Activated CD4-positive, alpha-beta T cell treated with anti-CD3 and anti-CD28 coated beads, Interleukin-10, Interleukin-2, amounts not matched to agents 100 ng/mL and 50 ng/mL, durations not matched to agents 16 hours and 8 hours (primary cell): ENCODE measurements around the gene HOXC13.

Experiments used
- DNase-seq: peaks from one replicate; pipeline ENCODE4 v3.0.0-alpha.2; 2020

HOXC13 gene

DNA sequence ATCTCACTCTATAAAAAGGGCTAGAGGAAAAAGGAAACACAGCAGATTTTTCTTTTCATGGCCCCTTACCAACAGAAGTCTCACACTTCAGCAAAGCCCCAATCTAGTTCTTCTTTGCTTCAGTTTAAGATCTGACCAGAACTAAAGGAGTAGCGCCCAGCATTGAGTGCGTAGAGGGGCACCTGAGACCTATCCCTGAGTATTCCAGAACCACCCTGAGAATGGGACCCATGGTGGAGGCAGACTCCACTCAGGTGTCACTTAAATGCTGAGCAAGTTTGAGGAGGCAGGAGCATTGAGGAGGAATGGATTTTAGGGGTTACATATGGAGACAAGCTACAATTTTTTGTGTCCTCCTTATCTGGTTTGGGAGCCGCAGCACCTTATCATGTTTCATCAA lies 32.5 kb downstream of the HOXC13 start:
- no peak for DNase-seq

DNA sequence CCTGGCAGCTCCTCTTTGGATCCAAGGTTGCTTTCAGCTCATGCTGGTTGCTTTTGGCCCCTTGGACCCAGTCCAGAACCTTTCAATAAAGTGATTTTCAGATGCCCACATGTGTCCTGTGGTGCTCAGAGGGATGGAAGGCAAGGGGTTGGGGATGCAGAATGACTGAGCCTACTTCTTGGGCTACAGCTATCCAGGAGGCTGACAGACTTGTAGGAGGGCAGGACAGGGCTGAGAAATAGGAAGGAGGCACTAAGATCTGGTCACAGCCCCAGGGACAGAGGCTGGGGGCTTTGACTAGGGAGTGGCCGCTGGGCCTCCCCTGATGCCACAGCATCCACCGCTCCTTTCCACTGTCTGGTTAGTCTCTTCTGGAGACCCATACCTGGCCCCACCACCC lies 33.1 kb downstream of the HOXC13 start:
- no peak for DNase-seq

DNA sequence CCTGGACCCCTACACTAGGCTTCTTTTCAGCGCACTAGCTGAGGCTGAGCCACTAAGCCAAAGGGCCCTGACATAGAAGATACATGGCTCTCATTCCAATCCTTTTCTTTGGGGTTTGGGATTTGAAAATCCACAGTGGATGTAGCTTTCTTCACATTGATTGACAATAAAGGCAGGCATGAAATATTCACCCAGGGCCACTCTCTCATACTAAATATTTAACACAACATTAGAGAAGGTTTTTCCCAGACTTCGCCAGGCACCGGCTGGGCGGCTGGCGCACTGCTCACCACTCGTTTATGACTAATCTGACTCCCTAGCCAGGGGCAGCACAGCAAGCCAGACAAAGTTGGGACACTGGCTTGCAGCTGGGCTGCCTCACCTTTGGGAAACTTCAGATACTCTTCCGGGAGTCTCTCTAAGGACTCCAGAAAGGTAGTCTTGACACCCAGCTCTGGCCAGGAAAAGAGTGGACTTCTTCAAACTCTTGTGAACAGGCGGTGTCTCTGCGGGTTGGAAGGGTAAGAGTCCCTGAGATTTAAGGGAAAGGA lies 33.6 kb downstream of the HOXC13 start:
- DNase-seq, result no peak

DNA sequence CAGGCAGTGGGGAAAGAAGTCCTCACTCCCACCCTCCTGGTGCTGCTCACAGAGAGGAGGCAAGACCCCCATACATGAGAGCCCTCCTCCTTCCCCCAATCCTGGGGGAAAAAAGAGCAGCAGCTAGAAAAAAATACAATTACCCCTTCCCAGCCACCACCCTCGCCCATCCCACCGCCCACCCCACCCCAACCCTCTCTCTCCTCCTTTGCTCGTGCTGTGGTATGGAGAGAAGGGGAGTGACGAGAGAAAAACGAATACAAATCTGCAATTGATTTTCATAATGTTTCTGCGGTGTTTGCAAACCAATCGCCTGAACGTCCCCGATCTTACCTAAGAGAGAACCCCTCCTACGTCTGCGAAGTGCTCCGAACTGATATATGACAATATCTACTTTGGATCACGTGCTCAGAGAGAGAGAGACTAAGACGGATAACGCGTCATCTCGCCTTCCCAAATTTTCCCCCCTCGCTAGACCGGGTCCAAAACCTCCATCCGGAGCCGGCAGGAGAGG lies 34.1 kb downstream of the HOXC13 start, which contains the start of gene HOXC11:
Gene HOXC11 (plus strand): TSS at position 405 of the 514 bp plus-strand sequence. CDS start 116 bp downstream, outside the sequence.
- DNase-seq, result no peak

DNA sequence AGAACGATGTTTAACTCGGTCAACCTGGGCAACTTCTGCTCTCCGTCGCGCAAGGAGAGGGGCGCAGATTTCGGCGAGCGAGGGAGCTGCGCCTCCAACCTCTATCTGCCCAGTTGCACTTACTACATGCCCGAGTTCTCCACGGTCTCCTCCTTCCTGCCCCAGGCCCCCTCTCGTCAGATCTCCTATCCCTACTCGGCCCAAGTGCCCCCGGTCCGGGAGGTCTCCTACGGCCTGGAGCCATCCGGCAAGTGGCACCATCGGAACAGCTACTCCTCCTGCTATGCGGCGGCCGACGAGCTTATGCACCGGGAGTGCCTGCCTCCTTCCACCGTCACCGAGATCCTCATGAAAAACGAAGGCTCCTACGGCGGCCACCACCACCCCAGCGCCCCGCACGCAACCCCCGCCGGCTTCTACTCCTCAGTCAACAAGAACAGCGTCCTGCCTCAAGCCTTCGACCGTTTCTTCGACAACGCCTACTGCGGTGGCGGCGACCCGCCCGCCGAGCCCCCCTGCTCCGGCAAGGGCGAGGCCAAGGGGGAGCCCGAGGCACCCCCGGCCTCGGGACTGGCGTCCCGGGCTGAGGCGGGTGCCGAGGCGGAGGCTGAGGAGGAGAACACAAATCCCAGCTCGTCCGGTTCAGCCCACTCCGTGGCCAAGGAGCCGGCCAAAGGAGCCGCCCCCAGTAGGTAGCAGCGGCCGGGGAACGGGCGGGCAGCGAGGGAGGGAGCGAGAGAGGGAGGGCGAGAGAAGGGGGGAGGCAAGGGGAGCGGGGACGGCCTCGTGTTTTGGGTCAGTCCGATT lies 34.8 kb downstream of the HOXC13 start:
- no peak for DNase-seq

DNA sequence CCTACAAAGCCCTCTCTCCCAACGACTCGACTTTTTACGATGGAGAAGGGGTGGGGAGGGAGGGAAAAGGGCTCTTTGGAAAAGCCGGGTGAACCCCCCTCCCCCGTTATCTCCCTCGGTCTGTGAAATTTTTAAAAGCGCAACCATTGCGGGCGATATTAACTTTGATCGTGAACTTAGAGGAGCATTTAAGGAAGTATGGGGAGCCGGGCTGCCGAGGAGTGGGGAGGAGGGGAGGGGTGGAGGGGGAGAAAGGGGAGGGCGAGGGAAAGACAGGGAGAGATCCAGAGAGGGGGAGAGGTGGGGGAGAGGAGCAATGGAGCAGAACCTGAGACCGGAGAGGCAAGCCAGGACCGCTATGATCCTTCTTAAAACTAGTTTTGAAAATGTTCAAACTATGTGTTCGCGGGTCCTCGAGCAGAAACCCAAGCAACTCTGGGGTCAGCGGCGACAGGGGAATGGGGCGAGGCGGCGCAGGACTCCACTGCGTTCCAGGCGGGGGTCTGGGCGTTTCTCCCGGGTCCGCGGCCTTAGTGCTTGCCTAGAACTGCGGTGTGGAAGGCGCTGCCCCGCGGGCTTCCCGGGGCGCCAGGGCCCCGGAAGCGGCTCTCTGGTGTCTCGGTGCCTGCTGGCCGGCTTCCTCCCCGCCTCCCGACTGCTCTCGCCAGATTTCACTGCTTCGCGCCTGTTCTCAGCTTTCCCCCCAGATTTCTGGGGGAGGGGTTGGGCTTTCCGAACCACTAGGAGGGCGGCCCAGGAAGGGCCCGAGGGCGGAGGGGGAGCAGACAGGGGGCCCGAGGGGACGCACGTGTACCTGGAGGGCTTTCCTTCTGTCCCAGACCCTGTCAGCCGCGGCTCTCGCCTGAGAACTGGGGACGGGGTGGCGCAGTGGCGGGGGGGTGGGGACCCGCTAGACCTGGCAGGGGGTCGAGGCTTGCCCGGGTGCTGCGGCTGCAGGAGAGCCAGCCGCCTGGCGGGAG lies 35.7 kb downstream of the HOXC13 start, which contains the start of gene HOTAIR:
Gene HOTAIR (minus strand): TSS at position 871 of the 980 bp plus-strand sequence.
- no peak for DNase-seq

DNA sequence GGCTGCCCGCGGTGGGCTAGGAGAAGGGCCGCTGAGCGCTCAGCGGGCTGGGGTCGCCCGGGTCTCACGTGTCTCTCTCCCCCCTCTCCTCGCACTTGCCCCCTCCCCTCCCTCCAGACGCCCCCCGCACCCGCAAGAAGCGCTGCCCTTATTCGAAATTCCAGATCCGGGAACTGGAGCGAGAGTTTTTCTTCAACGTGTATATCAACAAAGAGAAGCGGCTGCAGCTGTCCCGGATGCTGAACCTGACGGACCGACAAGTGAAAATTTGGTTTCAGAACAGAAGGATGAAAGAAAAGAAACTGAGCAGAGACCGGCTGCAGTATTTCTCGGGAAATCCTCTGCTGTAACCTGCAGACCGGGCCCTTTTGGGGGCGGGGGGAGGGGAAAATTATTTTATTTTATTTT lies 36.4 kb downstream of the HOXC13 start:
- no peak for DNase-seq

DNA sequence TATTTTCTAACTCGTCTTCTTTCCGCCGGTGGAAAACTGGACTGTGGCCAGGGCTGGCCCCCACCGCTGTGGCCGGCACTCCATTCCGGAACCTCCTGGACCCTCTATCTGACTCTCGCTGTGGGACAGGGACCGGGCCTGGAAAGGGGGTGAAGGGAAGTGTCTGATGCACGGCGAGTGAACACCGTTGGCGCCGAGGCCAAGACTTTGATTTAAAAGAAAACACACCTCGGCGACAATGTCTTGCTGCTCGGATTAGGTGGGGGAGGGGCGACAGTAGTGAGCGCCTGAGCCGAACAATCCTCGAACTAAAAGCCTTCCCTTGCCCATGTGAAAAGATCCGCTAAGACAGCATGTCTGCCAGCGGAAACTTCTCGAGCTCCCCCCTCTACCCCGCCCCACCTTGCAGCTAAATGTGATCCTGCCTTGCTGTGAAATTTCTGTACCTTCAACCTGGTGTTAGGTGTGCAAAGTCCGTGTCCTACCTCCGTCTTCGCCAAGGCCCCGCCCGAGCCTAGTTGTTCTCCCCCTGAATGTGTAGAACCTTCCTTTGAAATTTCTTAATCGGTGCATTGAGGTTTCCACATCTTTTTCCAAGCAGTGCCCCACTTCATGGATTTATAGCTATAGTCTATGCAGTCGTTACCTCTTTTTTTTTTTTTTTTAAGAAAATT lies 37.0 kb downstream of the HOXC13 start:
- DNase-seq, result no peak

DNA sequence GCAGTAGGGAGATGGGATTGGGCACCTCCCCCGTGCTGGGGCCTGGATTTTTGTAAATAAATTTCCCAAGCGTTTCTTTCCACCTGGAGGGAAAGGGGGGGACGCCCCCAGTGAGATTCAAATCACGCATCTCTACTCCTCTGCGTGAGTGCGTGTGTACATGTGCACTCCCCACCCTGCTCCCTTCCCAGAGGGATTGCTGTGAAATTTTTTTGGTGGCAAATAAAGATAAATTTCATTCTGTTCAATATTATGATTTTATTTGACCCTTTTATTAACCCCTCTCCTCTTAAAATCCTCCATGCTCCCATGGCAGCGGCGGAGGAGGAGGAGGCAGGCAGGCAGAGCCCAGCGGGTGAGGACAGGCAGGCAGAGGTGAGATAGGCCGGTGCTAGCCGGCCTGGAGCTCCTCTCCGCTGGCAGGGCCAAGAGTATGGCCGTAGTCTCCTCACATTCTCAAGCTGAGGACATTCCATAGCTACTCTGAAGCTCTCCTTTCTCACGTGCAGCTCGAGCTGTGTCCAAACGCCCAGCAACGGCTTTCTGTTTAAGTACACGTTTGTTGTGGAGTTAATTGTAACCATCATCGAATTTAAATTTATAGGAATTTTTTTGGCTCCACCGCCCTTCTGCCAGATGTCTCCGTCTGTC lies 37.7 kb downstream of the HOXC13 start:
- DNase-seq, result no peak

DNA sequence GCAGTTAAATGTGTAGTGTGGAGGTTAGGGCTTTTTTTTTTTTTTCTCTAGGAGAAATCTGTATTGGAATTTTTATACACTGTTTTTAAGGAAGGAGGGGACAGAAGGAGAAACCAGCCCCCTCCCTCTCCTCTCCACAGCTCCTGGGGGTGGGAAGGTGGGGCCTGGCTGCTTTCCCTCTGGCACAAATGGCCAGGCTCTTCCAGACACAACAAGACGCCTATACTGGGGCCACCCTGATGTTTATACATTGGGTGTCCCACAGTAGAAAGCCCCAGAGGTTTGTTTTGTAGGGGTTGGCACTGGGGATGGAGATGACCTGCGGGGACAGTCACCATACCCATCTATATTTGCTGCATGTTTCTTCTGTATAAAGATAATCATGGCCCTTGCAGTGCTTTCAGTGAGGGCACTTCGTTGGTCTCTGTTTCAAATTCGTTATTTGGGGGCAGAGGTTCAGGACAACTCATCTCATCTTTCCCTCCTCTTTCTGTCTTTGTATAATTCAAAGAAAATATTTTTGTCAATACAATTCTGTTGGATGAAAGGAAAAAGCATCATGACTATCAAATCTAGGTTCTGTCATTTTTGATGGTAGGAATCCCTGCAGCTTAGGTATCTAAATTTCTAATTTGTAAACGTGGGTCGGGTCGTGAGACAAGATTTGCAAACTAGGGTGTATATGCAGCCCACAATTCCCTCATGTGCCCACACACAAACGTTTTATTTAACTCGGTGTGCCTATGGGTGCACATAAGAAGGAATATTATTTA lies 38.4 kb downstream of the HOXC13 start:
- no peak for DNase-seq

DNA sequence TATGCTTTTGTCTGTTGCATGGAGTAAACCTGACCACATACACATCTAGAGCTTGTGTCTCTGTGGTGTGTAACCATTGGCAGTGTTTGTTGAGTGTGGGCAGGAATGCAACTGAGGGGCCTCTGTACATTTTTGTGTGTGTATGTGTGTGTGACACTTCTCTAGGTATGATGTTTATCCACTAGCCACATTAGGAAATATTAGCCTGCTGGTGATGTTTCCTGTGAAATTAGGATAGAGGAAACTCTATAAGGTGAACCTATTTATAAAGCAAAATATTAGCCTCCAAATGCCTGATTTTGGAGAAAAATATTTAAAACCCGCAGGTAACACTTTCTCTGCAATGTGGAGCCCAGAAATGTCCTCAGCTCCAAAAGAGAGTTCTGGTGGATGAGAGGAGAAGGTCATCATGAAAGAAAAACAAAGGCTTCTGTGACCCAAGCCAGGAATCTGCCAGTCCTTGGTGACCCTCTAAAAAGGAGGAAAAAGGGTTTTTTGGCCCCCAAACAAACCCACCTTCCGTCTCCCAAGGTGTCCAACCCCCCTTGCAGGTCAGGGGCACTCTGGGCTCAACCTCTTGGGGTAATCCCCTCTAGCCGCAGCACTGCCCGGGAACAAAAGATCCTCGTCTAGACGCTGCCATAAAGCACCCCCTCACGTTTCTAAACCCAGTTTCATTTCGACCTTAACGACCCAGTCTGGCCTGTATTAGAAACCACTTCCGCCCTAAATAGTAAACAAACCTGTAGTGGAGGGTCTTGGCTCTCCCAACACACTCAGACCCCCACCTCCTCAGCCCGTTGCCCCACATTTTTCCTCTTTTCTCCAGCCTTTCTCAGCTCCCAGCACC lies 39.2 kb downstream of the HOXC13 start:
- no peak for DNase-seq

DNA sequence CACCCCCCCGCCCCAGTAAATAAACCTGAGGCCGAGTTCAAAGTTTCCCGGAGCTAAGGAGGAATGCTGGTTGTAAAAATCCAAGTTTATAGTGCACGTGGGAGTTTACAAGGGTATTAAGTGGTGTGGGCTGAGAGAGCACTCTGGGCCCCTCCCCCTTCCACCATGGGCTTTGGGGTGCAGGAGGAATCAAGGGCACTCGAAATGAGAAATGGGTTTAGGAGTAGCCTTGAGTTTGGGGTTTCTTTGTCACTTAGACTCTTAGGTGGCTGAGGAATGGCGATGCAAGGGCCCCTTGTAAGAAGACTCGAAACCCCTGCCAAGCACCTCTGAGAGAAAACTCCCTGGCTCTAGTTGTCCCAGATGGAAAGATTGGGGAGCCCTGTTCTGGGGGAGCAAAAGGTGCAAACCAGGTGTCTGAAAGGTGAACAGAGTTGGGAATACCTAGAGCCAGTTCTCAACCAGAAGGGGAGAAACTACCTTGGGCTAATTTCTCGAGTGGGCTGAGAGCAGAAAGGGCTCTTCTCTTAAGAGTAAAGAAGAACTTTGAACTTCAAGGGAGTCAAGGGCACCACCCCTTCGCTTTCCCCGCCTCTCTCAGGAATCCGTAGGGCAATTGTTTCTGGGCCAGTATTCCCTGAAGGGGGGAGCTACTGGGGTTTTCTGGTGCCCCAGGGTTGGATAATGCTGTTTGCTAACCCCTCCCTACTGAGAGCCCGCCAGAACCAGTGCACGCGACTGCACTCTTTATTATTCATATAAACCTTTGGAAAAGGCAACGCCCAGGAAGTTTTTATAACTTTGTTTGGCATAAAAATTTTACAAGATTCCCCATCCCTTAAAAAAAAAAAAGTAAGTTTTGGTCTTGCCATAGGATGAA lies 40.1 kb downstream of the HOXC13 start:
- no peak for DNase-seq

DNA sequence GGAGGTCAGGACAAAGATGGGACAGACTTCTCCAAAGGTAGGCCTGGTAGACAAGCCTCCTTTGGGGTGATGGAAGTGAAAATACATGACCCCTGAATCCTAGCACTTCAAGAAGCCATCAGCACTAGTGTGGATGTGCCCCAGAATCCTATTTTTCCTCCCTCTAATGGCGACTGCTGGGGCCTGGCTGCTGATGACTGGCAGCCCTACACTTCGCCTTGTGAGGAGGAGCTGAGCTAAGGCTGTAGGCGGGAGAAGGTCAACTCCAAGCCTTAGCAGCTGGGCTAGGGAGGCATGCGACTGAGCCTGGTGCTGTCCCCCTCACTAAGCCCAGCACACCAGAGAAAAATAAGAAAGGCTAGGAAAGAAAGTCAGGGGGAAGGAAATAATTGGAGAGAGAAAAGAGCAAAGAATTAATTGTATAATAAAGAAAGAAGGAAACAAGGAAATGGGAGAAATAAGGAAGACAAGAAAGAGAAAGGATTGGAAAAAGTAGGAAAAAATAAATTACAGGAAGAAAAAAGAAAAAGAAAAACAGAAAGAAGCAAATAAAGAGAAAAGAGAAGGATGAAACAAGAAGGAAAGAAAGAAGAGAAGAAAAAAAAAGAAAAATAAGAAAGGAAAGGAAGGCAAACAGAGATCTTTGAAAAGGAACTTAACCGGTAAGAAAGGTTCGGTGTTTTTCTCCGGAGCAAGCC lies 41.6 kb downstream of the HOXC13 start:
- no peak for DNase-seq

DNA sequence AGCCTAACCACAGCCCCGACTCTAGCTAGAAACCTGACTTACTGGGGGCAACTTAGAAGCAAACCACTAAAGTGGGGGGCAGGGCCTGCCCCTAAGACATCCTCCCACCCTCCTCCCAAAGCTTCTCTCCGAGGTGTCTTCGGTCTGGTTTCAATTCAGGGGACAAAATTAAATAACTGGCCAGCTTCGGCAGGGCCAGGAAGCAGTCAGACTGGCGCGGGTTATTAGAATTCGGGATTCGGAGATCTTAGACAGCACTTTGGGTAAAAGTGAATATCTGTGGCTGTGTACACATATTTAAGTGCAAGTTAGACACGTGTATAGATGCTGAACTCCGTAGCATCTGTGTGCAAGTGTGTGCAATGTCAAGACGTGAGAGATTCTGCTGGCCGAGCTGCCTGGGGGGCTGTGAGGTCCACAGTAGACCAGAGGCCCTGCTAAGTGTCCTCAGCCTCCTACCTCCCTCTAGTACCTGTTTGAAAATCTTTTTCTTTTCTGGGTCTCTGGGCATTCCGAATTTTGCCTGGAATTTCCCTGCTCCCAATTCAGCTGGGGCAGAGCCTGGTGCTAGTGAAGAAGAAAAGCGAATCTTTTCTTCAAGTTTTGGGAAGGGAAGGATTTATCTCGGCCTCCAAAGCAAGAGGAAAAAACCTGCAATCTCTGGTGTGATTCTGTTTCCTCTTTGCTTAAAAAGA lies 42.3 kb downstream of the HOXC13 start:
- DNase-seq, result no peak

DNA sequence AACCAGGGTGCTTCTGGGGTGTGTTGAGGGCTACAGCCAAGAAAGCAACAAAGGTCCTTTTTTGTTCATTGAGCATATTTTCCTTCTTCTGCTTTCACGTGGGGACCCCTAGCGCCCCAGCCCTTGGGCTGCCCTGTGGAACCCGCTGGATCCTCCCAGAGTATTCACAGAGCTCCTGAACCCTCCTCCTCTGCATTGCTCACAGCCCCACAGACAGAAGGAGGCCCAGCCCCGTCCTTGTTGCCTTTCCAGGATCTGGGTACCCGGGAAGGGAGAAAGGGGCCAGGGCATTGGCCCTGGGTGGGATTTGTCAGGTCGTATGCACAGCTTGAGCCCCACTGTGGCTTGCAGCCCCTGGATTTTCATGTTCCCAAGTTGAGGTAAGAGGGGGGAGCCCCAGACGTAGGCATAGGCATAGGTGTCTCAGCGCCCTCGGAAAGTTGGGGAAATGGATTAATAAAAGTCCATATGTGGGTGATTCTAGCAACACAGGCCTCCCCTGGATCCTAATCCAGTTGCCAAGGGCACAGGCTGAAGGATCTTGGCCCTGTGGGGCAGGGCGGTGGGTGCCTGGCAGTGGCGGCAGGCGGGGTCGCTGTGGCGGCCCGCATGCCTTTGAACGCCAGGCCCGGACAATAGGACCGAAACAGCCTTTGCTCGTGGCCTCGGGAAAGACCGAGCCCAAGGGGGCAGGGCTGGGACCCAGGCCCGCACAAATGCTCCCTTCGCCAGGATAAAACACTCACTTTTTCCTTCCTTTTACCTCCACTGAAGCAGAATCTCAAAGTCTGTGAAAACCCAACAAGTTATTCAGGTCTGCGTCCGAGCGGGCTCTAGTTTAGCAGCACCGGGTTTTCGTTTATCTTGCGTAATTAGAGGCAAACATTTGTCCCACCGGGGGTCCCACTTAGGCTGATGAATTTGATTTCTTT lies 43.3 kb downstream of the HOXC13 start:
- no peak for DNase-seq
